Measurements from ENCODE around the gene AFTPH. TPM values are rescaled to one million over a fixed set of nuclear protein-coding genes. Genes with fewer than 3 reads are reported as not detected.

AFTPH gene
- polyA plus RNA-seq, 3 donors = 74.8 to 83.4 (median 79.2) TPM

DNA sequence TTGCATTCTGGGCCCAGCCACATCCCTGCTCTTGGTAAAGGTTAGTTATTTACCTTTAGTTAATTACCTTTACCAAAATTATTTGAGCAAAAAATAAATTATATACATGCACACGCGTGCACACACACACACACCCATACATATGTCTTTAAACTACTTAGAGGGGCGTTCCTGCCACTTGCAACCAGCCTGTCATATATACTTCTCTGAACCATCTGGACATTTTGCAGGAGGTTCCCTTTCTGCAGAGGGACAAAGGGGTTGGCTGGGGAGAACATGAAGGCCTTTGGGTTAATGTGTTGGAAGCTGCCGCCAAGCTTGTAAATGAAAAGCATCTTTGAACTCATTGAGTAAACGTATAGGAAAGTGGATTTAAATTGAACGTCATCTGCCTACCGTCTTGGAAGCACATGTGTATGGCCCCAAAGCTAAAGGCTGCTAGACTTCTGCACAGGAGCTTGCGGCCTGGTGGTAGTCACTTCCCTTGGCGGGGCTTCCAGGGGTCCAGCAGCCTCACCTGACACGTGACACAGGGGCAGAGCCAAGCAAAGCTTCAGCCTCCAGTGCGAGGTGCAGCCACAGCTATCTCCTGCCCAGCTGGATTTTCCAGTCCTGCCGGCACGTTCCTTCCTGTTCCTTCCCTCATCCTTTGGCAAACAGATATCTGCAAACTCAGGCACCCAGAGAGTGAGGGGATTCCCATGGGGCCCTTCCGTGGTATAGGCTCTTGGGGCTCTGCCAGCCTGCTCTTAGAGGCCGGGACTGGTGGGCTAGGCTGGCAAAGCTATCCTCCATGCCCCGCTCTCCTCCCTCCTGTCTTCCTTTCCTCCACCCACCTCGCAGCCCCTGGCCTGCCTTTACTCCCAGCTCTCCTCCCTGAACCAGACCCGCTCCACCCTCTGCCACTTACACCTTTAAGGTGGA lies 83.5 kb downstream of the AFTPH start:
- DNase-seq (ENCODE audit: low read depth in 3 of 3, low spot score in 2 of 3) = no peak

DNA sequence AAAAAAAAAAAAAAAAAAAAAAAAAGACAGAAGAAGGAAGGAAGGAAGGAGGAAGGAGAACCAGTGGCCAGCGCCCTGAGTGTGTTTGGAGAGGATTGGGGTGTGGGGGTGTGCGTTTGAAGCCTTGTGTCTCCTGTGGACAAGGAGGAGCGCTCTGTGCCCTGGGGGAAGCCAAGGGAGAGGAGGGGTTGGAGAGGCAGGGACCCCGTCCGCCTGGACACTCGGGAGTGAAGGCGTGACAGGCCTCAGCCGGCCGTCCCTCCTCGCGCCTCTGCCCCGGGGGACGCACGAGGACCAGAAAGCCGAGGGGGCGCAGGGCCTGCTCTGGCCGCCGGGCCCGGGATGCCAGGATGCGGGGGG lies 84.7 kb downstream of the AFTPH start:
- DNase-seq (ENCODE audit: low read depth in 3 of 3, low spot score in 2 of 3) = no peak

DNA sequence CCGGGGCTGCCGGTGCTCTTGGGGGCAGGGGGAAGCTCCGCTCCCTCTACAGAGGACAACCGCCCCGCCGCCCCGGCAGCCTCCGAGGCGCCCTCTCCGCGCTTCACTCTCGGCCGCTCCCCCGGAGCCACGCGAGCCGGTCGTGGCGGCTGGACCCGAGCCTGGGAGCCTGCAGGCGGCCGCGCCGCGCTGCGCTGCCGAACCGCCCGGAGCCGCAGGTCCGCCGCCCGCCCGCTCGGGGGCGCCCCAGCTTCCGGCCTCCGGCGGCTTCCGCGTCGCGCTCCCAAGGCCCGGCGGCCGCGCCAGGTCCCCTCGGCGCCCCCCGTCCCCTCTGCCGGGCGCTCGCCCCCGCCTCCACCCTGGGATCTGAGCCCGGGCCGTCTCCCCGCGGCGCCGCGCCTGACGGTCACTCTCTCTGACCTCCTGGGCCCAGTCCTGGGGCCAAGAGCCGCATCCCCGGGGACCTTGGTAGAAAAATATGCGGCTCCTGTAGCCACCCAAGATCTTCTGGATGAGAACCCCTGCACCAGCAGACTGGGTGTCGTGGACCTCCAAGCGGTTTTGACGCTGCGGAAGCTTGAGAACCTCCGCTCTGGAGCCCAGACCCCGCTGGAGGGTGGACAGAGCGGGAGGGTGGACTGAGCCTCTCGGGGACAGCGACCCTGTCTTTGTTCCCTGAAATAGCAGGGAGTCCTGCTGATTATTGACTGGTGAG lies 85.3 kb downstream of the AFTPH start:
- no peak for DNase-seq (ENCODE audit: low read depth in 3 of 3, low spot score in 2 of 3)

DNA sequence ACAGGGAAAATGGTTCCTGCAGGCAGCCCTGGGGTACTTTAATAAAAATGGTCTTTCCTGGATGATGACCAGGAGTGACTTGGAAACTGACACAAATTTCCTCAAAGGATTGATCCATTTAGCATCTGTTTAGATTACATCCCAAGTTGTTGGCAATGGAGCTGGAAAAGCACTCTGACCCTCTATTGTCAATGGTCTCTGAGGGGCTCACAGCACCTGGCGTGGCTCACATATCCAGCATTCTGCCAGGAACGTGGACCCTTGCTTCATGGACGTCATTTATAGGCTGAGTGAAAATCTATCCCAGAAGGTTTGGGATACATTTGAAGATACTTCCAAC lies 85.8 kb downstream of the AFTPH start:
- no peak for DNase-seq (ENCODE audit: low read depth in 3 of 3, low spot score in 2 of 3)

DNA sequence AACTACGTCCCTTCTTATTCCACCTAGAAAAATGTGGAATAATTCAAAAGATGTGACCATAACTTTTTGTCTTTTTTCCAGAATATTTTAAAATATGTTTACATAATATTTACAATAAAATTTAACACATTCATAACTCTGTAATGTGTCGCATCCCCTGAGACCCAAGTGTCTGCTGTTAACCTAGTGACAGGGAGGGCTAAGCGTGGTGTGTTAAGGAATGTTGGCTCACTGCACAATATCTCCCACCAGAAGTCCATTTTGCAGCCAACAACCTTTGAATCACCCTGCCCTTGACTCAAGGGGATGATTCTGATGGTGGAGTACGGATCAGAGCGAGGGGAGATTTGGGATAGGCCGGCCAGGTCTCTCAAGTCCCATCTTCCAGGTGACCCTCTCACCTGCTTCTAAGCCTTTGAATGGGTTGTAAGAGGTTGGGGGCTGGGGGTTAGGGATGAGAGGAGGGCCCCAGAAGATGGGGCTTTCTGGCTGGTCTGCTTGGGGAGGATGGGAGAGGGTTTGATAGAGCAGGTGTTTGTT lies 86.3 kb downstream of the AFTPH start:
- DNase-seq (ENCODE audit: low read depth in 3 of 3, low spot score in 2 of 3) = no peak

DNA sequence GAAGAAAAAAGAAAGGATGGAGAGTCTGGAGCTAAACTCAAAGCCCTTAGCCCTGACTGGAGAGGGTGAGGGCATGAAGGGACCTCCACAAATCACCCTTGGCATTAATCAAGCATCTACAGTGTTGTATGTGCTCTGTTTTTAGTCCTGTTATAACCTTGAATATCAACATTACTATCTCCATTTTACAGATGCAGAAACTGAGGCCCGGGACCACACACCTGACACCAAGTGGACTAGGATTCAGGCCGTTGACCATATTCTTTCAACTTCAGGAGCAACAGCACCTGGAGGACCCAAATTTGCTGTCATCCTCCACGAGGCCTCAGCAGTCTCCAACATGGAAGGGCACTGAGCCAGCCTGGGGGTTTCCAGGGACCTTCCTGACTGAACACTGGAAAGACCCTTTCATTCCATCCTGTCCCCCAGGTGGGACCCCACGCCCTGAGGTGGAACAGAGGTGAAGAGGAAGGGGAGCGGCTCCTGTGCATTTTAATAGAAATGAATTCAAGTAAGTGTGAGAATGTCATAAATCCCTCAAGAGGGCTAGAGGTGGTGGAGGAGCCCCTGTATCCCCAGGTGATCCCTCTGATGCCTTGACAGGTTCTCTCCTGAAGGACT lies 88.6 kb downstream of the AFTPH start:
- no peak for DNase-seq (ENCODE audit: low read depth in 3 of 3, low spot score in 2 of 3)

DNA sequence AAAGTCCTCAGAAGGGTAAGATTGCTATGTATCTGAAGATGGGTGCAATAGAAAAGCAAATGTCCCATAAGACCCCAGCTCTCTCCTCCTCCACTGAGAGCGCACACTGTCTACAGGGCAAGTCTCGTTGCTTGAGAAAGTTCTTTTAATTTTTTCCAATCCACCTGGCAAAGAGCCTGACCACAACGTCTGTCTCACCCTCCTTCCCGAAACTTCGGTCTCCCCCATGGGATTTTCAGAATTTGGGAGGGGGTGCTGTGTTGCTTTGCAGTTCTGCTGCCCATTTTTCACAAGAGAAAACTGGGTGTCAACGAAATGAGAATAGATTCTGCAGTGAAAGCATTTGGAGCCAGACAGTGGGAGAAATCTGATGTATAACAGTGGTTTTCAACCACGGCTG lies 89.1 kb downstream of the AFTPH start:
- no peak for DNase-seq (ENCODE audit: low read depth in 3 of 3, low spot score in 2 of 3)

DNA sequence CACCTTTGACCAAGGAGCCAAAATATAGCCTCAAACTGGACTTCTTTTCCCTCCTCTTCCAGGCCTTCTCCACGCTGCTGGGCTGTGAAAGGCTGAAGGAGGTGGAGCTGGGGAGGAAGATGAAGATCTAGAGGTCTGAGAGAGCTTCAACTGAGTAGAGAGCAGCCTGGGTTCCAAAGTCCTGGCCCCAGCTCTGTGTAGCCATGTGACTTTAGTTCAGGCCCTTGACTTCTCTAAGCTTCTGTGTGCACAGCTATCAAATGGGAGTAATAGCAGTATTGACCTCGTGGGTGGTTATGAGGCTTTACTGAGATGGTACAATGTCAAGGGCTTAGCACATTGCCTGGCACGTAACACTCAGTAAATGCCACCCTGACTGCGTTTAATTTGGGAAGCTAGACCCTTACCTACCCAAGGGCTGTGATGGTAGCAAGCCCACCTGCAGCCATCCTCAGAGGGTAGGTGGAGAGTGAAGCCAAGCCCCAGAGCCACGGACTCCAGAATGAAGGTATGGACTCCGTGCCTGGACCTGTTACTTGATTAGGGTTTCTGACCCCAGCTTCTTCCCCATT lies 91.2 kb downstream of the AFTPH start:
- DNase-seq (ENCODE audit: low read depth in 3 of 3, low spot score in 2 of 3) = no peak

DNA sequence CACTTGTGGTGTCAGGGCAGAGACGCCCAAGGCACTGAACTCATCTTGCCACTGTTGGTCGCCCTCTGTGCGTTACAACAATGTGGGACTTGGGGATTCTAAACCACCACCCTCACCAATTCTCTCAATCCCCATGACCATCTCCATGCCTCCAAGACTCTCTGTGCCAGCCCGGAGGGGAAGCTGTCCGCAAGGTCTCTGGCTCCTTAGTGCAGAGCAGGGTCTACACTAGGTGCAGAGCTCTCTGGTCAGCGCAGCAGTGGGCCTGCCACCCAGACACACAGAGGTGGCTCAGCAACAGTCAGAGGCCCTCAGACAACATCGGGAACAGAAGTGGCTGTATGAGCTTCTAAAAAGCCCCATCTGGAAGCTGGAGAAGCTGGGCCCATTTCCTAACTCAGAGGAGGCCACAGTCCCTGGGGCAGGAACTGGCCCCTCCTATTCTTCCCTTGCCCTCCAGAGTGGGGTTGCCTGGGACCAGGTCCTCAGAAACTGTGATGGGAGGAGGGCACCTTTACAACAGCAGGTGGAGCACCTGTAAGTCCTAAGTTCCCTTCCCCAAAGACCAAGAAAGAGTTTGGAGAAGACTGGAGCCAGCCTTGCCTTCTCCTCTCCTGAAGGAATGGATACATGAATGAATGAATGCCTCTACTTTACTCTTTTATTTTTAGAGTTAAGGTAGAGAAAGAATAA lies 91.9 kb downstream of the AFTPH start:
- no peak for DNase-seq (ENCODE audit: low read depth in 3 of 3, low spot score in 2 of 3)

DNA sequence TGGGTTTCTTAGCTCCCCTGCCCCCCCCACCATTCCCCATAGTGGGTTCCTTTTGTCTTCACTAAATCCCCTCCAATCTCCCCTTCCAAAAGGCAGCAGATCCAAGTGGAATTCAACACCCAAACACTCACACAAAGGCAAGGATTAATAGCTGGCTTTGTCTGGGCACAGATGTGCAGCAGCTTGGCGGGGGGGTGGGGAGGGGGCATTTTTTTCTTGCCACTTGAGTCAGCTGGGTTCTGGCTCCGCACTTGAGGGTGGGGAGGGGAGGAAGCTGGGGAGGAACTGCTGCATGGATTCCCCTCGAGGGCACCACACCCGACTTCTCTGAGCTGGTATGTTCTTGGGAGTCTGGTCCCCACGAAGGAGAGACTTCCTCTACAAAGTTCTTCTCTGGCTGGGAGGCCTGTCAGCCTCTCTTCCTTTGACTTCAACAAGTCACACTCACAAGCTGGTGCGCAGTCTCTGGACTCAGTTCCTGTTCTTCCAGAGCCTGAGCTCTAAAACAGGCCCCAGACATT lies 93.6 kb downstream of the AFTPH start:
- no peak for DNase-seq (ENCODE audit: low read depth in 3 of 3, low spot score in 2 of 3)

DNA sequence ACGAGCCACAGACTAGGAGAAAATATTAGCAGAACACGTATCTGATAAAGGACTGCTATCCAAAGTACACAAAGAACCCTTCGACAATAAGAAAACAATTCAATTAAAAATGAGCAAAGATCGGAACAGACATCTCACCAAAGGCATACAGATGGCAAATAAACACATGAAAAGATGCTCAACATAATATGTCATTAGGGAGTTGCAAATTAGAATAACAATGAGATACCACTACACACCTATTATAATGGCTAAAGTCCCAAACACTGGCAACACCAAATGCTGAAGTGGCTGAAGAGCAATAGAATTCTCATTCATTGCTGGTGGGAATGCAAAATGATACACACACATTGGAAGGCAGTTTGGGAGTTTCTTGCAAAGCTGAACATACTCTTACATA lies 96.5 kb downstream of the AFTPH start:
- DNase-seq (ENCODE audit: low read depth in 3 of 3, low spot score in 2 of 3) = no peak

DNA sequence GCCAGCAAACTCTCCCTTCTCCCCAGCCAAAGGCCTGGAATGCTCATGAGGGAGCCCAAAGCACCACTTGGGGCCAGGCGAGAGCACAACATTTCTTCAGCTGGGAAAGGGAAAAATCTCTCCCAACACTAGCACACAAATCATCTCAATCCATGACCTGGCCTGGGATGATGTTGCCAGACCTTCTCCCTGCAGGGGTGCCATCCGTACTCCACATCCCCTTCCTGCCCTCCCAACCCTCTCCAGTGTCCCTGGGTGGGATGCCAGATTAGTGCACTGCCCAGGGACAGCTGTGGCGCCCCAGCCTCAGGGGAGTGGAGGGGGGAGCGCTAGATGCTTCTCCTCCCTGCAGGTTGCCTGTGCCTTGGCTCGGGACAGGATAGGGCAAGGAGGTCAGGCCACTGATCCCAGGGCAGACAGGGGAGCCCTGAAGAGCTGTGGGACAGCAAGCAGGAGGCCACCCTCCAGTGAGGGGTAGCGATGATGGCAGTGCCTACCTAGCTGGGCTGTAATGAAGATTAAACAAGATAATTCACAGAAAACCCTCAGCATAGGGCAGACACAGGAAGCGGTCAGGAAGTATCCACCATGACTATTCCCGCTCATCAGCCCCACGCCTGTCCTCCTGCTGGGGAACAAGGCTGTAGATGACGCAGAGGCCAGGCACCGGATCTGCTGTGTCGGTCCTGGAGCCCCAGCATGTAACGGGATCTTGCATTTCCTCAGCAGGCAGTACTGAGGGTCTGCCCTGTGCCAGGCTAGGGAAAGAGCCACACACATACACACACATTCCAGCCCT lies 98.5 kb downstream of the AFTPH start:
- no peak for DNase-seq (ENCODE audit: low read depth in 3 of 3, low spot score in 2 of 3)

DNA sequence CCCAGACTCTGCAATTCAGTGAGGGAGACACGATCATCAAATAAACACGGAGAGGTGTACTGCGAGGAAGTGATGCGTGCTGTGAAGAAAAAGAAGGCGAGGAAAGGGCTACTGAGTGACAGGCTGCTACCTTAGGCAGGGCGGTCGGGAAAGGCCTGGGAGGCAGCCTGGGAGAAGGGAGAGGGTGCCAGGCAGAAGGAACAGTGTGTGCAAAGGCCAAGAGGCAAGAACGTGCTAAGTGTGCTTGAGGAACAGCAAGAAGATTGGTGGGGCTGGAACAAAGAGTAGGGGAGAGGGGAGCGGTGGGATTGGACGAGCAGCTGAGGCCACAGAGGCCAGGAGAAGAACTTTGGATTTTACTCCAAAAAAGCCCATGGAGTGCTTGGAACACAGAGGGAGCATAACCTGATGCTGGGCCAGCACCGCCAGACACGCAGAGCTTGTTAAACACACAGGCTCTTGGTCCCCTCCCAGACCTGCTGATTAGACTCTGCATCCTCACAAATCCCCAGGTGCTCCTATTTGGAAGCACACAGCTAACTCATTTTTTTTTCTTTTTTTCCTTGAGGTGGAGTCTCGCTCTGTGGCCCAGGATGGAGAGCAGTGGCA lies 99.2 kb downstream of the AFTPH start:
- no peak for DNase-seq (ENCODE audit: low read depth in 3 of 3, low spot score in 2 of 3)

DNA sequence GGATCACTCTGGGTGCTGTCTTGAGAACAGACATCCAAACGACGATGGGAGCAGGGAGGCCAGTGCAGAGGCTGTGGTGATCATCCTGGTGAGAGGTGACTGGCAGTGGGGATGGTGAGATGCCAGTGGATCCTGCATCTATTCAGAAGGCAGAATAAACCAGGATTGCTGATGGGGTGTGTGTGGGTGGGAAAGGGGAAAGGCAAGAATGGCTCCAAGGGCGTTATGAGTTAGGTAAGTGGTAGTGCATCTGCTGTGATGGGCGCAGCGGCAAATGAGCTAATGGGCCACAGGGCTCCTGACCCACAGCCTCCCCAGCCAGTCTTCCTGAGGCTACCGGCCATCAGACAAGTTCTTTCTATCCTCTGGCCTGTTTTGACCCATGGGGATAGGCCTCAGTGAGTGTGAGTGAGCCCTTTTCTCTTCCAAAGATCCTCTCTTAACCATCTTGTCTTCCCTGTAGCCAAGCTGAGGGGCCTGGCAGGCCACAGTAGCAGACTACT lies 100.0 kb downstream of the AFTPH start:
- DNase-seq (ENCODE audit: low read depth in 3 of 3, low spot score in 2 of 3) = no peak

DNA sequence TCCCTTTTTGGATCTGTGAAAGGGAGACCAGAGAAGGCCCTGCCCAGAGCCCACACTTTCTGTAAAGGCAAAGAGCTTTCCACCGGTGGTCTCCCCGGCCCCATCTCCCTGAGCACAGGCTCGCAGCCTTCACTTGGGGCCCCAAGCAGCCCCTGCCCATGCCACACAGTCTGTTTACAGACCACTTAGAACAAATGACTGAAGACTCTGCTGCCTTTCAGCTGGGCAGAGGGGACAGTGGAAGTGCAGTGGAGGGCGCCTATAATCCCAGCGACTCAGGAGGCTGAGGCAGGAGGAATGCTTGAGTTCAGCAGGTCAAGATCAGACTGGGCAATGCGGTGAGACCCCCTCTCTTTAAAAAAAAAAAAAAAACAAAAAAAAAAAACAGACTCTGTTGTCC lies 100.7 kb downstream of the AFTPH start:
- DNase-seq (ENCODE audit: low read depth in 3 of 3, low spot score in 2 of 3) = no peak

DNA sequence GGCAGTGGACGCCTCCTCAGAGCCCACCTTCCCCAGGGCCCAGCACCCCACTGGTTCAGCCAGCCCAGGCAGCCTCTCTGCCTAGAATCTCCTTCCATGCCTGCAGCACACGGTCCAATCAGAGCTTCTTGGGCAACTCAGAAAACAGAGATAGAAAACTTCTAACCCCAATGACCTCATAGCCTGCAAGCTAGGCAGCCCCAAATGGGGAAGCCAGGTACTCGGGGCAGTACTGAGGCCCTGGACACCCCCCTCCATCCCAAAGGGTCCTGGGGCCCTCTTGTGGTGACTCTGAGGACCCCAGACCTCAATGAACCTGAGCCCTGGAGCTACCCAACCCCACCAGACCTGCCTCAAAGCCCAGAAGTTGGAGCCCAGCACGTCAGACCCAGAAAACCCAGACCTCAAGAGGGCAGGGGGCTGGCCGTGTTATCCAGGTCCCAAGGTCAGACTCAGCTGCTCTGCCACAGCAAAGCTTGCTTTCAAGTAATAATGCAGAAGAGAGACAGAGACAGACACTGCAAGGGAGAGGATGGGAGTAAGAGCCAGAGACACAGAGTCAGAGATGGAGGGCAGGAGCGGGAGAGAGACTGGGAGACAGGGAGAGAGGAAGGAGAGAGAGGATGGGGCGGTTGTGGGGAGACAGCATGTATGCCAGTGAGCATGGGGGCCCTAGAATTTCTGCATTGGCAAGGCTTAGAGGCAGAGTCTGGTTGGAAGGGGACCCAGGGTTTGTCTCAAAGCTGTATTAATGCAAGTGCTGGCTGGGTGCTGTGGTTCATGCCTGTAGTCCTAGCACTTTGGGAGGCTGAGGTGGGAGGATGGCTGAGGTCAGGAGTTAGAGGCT lies 101.4 kb downstream of the AFTPH start:
- DNase-seq (ENCODE audit: low read depth in 3 of 3, low spot score in 2 of 3) = no peak

DNA sequence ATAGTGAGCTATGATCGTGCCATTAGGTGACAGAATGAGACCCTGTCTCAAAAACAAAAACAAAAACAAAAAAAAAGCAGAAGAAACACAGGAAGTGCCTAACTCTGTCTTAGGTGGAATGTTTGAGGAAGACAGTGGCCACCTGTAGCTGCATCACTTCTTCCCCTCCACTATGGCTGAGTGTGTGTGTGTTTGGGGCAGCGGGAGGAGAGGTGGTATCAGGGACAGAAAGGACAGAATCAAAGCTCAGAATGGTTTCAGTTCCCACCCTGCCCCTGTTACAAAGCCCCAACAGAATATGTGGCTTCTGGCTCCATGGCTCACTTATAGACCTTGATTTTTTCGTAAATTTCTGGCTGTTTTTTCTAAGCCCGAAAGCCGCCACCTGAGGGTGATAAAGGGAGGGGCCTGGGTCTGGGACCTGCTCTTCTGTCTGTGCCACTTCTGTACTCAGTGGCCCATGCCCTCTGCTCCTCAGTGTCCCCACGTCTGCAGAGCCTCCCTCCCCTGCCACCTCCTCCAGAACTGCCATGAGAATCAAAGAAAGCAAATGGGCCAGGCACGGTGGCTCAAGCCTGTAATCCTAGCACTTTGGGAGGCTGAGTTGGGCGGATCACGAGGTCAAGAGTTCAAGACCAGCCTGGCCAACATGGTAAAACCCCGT lies 102.2 kb downstream of the AFTPH start:
- DNase-seq (ENCODE audit: low read depth in 3 of 3, low spot score in 2 of 3) = no peak
